C4-2B (cell line): Measurements from ENCODE around the gene TPRN.

ENCODE experiments used
- ZFX ChIP-seq: fragments of 450-650 bp; IDR thresholded peaks from 2 replicates; pipeline ENCODE4 v1.6.1; 2017
- TF ChIP-seq, protein P1 (sequence below): fragments of 450-650 bp; conservative IDR thresholded peaks from 2 replicates; pipeline ENCODE4 v1.5.1; 2017; ENCODE audit warnings: mild to moderate bottlenecking

DNA sequence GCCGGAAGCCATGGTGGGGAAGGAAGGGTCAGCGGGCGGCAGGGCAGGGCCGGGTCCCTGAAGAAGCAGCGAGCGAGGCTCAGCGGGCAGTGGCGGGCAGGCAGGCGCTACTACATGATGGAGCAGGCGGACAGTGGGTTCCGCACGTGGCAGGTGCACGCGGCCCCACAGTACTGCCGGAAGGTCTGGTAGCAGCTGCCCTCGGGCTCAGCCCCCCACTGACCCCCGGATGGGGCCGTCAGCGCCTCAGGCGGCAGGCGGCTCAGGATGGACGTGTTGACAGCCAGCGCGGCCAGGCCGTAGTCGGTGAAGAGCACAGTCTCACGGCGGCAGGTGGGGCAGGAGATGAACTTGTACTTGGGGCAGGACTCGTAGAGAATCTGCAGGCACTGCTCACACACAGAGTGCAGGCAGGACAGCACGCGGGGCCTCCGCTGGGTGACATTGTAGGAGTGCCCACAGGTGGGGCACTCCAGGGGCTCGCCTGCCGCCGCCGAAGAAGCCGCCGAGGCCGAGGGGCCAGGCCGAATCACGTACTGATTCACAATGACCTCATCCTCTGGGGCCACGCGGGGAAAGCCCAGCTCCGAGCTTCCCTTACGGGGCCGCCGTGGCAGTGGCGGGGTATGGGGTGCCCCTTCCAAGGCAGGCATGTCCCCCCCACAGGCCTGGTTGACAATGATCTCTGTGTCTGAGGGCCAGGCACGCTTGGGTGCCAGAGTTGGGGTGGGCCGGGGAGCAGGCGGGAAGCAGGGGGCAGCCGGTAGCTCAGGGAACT is 20.0 kb upstream of the TPRN start:
- TF ChIP-seq, protein P1, sequence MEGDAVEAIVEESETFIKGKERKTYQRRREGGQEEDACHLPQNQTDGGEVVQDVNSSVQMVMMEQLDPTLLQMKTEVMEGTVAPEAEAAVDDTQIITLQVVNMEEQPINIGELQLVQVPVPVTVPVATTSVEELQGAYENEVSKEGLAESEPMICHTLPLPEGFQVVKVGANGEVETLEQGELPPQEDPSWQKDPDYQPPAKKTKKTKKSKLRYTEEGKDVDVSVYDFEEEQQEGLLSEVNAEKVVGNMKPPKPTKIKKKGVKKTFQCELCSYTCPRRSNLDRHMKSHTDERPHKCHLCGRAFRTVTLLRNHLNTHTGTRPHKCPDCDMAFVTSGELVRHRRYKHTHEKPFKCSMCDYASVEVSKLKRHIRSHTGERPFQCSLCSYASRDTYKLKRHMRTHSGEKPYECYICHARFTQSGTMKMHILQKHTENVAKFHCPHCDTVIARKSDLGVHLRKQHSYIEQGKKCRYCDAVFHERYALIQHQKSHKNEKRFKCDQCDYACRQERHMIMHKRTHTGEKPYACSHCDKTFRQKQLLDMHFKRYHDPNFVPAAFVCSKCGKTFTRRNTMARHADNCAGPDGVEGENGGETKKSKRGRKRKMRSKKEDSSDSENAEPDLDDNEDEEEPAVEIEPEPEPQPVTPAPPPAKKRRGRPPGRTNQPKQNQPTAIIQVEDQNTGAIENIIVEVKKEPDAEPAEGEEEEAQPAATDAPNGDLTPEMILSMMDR, result no peak
- no peak for TF ChIP-seq ZFX
